ENCODE data around the gene SLC47A1.

Gene SLC47A1

DNA sequence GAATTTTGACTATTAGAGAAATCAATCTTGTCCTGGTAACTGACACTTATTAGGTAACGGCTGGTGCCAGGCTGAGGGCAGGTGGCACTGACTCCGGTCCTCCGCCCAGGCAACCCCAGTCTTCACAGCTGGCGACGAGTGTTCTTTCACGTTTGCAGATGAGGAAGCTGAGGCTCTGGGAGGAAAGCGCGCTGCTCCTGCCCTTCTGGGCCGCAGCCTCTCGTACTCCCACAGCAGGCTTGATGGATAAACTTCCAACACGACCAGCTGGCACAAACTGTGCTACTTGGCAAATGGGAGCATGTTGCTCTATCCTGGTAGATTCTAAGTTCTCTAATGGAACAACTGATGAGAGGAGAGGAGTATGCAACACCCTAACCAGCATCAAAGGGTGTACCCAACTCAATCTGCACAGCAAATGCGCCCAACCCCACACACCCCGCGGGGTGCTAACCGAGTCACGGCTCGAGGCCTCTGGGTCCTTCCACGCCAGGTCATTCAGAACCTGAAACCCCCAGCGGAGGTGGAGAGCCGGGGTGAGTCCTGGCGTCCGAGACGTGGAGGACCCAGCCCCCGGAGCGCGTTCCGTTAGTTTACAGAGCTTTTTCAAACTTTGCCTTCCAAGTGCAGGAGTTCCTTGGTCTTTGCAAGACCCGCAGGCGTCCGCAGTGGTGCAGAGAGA is 477 bp upstream of the SLC47A1 start:
- peak overlapping the region; percentile 14 for H3K4me3 ChIP-seq (ENCODE audit: low read depth, low read length)

DNA sequence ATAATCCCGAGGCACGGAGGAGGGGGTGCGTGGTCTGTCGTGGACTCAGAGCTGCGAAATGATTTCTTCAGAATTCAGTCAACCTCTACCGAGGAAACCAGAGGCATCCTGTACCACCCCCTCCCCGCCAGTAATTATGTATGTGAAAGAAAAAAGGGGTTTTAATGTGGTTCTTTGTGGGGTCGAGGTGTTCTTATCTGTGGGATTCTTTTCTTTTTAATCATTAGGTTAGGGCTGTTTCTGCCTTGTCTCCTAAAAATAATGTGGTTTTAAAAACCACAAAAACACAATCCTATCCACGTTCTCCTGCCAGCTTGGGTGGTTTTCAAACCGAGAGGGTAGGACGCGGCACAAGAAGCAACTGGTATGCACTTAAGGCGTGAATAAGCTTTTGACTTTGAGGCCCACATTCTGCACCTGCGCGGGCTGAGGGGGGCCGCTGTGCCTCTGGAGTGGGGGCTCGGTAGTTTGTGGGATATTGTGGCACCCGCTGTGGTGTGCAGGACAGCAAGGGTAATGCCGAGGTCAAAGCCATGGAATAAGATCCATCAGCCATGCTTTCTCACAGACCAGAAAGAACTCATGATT is 1.0 kb downstream of the SLC47A1 start:
- TF ChIP-seq, protein P1, sequence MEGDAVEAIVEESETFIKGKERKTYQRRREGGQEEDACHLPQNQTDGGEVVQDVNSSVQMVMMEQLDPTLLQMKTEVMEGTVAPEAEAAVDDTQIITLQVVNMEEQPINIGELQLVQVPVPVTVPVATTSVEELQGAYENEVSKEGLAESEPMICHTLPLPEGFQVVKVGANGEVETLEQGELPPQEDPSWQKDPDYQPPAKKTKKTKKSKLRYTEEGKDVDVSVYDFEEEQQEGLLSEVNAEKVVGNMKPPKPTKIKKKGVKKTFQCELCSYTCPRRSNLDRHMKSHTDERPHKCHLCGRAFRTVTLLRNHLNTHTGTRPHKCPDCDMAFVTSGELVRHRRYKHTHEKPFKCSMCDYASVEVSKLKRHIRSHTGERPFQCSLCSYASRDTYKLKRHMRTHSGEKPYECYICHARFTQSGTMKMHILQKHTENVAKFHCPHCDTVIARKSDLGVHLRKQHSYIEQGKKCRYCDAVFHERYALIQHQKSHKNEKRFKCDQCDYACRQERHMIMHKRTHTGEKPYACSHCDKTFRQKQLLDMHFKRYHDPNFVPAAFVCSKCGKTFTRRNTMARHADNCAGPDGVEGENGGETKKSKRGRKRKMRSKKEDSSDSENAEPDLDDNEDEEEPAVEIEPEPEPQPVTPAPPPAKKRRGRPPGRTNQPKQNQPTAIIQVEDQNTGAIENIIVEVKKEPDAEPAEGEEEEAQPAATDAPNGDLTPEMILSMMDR (IDR thresholded peaks at IDR 0.05; ENCODE audit: borderline replicate concordance, insufficient read depth, low read depth, low read length), result no peak
- H3K4me3 ChIP-seq (ENCODE audit: low read depth, low read length), result peak overlapping the region; percentile 59

More for the DNA sequence above, 477 bp upstream of the SLC47A1 start:
- TF ChIP-seq, protein P1 (IDR thresholded peaks at IDR 0.05; ENCODE audit: borderline replicate concordance, insufficient read depth, low read depth, low read length), result no peak

DNA sequence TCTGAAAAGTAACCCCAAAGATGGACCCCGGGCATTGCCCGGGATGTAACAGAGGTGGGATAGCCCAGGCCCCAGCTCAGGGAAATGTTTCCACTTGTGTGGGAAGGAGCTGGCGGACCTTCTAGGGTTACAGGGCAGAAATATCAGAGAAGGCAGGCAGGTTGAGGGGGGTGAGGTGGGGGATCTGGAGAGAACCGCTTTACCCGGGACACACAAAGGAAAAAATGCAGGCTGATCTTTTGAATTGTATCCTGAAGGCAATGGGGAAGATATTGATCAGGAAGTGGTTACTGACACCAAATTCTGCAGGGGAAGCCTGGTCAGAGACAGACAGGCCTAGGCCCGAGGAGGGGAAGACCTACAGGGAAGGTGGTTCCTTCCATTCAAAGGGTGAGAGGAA is 3.5 kb downstream of the SLC47A1 start:
- TF ChIP-seq, protein P1 (IDR thresholded peaks at IDR 0.05; ENCODE audit: borderline replicate concordance, insufficient read depth, low read depth, low read length), result no peak
- no peak overlapping the region for H3K4me3 ChIP-seq (ENCODE audit: low read depth, low read length)

DNA sequence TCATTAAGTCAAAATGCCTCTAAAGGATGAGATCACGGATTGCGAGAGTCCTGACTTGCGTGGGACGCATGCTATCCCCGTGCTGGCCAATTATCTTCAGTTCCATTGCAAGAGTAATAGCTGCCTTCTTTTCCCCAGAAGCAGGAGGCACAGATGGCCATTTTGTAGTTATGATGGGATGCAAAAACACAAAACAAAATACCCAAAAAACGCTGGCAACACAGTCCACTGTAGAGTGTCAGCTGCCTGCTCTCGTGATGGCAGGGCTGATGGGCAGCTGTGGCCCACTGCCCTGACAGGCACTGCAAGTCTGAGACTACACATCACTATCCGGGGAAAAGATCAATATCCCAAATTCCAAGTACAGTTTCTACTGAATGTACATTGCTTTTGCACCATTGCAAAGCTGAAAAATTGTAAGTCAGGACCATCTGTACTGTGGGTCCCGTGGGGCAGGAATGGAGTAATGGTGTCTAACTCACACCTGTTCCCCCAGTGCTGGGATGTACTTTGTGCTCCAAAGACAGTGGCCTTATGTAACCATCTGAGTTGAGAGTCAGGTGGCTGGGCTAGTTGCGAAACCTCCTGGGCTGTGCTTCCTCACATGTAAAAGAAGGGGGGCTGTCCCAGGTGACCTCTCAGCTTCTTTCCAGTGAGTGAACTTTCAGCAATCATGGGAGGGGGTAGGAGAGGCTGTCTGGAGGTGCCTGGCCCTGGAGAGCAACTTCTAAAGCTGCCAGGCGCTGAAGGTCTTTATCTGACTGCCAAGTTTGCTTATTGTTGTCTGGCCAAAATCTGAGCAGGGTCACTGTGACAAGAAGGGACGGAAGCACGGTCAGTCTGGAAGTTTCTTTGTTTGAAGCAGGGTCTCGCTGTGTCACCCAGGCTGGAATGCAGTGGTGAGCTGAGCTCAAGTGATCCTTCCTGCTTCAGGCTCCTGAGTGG is 4.7 kb downstream of the SLC47A1 start:
- TF ChIP-seq, protein P1 (IDR thresholded peaks at IDR 0.05; ENCODE audit: borderline replicate concordance, insufficient read depth, low read depth, low read length), result no peak
- H3K4me3 ChIP-seq (ENCODE audit: low read depth, low read length), result no peak overlapping the region

DNA sequence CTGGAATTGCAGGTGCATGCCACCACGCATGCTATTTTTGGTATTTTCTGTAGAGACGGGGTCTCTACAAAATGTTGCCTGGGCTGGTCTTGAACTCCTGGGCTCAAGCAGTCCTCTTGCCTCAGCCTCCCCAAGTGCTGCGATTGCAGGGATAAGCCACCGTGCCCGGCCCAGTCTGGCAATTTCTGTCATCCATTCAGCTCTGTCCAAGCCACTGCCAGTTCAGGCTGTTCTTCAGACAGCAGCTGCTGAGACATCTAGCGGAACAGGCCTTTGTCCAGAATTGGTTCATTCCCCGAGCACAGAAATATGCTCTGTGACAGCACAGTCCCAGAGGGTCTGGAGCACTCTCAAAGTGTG is 5.4 kb downstream of the SLC47A1 start:
- TF ChIP-seq, protein P1 (IDR thresholded peaks at IDR 0.05; ENCODE audit: borderline replicate concordance, insufficient read depth, low read depth, low read length), result no peak
- no peak overlapping the region for H3K4me3 ChIP-seq (ENCODE audit: low read depth, low read length)

DNA sequence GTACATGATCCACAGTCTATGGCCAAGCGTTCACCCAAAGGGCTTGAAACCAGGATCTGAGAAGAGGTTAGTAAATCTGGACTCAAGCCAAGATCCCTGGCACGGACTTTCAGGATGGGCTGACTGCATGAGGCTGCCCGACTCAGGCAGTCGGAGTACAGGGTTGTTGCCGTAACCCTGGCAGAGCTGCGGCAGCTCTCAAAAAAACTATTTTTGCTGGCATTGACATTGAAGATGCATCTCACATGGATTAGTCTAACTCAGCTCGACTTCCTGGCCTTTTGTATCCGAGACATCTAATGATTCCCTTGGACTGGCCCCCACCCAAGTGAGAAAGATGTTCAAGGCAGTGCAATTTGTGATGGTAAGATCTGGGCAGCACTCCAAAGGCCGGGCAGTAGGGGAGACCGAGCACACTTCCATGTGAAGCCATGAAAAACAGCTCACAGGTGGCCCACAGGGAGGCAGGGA is 6.2 kb downstream of the SLC47A1 start:
- TF ChIP-seq, protein P1 (IDR thresholded peaks at IDR 0.05; ENCODE audit: borderline replicate concordance, insufficient read depth, low read depth, low read length), result no peak
- H3K4me3 ChIP-seq (ENCODE audit: low read depth, low read length), result no peak overlapping the region

All from GM12875 (cell line).